Middle frontal gyrus (tissue), 1 donor: ENCODE measurements around the gene AKAP5.
A peak's percentile ranks its signal among the peaks of the same experiment; 100 is the strongest.
"Not testable (repeated sequence)": the region's sequence is repeated elsewhere in the genome, so short reads cannot be mapped to it uniquely, and the experiment has no call there.

ENCODE experiments used
- DNase-seq: peaks from one replicate; pipeline ENCODE4 v3.0.0-alpha.2; 2015; ENCODE audit warnings: low spot score; ENCODE audit errors: extremely low spot score

AKAP5 gene

GRCh38 chr14:64502456-64502855 is 37.2 kb downstream of the AKAP5 start:
- DNase-seq = no peak

GRCh38 chr14:64502887-64503433 is 37.7 kb downstream of the AKAP5 start:
- DNase-seq = no peak

GRCh38 chr14:64503434-64504309 is 38.4 kb downstream of the AKAP5 start, which contains the start of gene ZBTB25:
Gene ZBTB25 (minus strand): TSS chr14:64503838. CDS start chr14:64490533, 13,305 bp downstream.
- peak; percentile 85 for DNase-seq

GRCh38 chr14:64504310-64504896 is 39.1 kb downstream of the AKAP5 start, which contains the start of gene ZBTB1:
Gene ZBTB1 (plus strand): TSS chr14:64504770. CDS start chr14:64521505, 16,735 bp downstream.
- peak; percentile 46 for DNase-seq

GRCh38 chr14:64504897-64505794 is 39.8 kb downstream of the AKAP5 start:
- DNase-seq = peak; percentile 71

- DNase-seq = no peak
Observed at GRCh38 chr14:64506721-64507120, 41.4 kb downstream of the AKAP5 start.

GRCh38 chr14:64507376-64508156 is 42.3 kb downstream of the AKAP5 start:
- no peak for DNase-seq

GRCh38 chr14:64508215-64508776 is 43.0 kb downstream of the AKAP5 start:
- DNase-seq = no peak

GRCh38 chr14:64509036-64509435 is 43.7 kb downstream of the AKAP5 start:
- DNase-seq = no peak

- DNase-seq = peak; percentile 52
Observed at GRCh38 chr14:64510825-64511671, 45.7 kb downstream of the AKAP5 start.

GRCh38 chr14:64513271-64513670 is 48.0 kb downstream of the AKAP5 start:
- DNase-seq = no peak

- no peak for DNase-seq
Observed at GRCh38 chr14:64515053-64515452, 49.8 kb downstream of the AKAP5 start.

- no peak for DNase-seq
Observed at GRCh38 chr14:64516969-64517368, 51.7 kb downstream of the AKAP5 start.

- not testable (repeated sequence) for DNase-seq
Observed at GRCh38 chr14:64517667-64518066, 52.4 kb downstream of the AKAP5 start.

- DNase-seq = no peak
Observed at GRCh38 chr14:64518229-64518628, 52.9 kb downstream of the AKAP5 start.

GRCh38 chr14:64520699-64521098 is 55.4 kb downstream of the AKAP5 start:
- no peak for DNase-seq

GRCh38 chr14:64522591-64523355 is 57.5 kb downstream of the AKAP5 start:
- no peak for DNase-seq
